BLaER1 (cell line): ENCODE results near the gene AAR2.

Experiments used
- H3K27ac ChIP-seq: shearing (Covaris generic); formaldehyde crosslinking; 2 replicates; pipeline ENCODE4 v1.8.1; 2022
- H3K27me3 ChIP-seq: shearing (Covaris generic); formaldehyde crosslinking; 2 replicates; pipeline ENCODE4 v1.8.1; 2022
- H3K36me3 ChIP-seq: shearing (Covaris generic); formaldehyde crosslinking; 2 replicates; pipeline ENCODE4 v1.8.1; 2022
- H3K4me1 ChIP-seq: shearing (Covaris generic); formaldehyde crosslinking; 2 replicates; pipeline ENCODE4 v1.8.1; 2022
- H3K4me2 ChIP-seq: shearing (Covaris generic); formaldehyde crosslinking; 2 replicates; pipeline ENCODE4 v1.8.1; 2022
- H3K4me3 ChIP-seq: shearing (Covaris generic); formaldehyde crosslinking; 2 replicates; pipeline ENCODE4 v1.8.1; 2022
- H3K9ac ChIP-seq: shearing (Covaris generic); formaldehyde crosslinking; 2 replicates; pipeline ENCODE4 v1.8.1; 2022
- H3K9me3 ChIP-seq: shearing (Covaris generic); formaldehyde crosslinking; 2 replicates; pipeline ENCODE4 v1.8.1; 2022
- H4K20me1 ChIP-seq: shearing (Covaris generic); formaldehyde crosslinking; 2 replicates; pipeline ENCODE4 v1.8.1; 2022
- Cebpa-rat ChIP-seq: shearing (Covaris generic); IDR thresholded peaks from 2 replicates; pipeline ENCODE4 v1.8.1; 2022

Gene AAR2

GRCh38 chr20:36267605-36268381 is 31.5 kb downstream of the AAR2 start:
- no peaks in the 10 kb centered on the region for H3K4me1 ChIP-seq
- TF ChIP-seq Cebpa-rat: no peak
- H3K4me2 ChIP-seq: no peak overlapping the region
- H3K9me3 ChIP-seq: no peaks in the 10 kb centered on the region
- H3K4me3 ChIP-seq: no peak overlapping the region
- H3K27ac ChIP-seq: no peak overlapping the region
- no peak overlapping the region for H3K9ac ChIP-seq
- no peaks in the 10 kb centered on the region for H3K27me3 ChIP-seq
- no peaks in the 10 kb centered on the region for H4K20me1 ChIP-seq
- no peaks in the 10 kb centered on the region for H3K36me3 ChIP-seq

GRCh38 chr20:36268440-36269342 is 32.4 kb downstream of the AAR2 start:
- Histone ChIP-seq H3K9me3 (no peaks in the 10 kb centered on the region), H3K4me3 (no peak overlapping the region), H3K4me1 (no peaks in the 10 kb centered on the region), H3K36me3 (no peaks in the 10 kb centered on the region), H4K20me1 (no peaks in the 10 kb centered on the region), H3K27me3 (no peaks in the 10 kb centered on the region), H3K27ac (no peak overlapping the region), H3K9ac (no peak overlapping the region), H3K4me2 (no peak overlapping the region)
- TF ChIP-seq Cebpa-rat: no peak

- H3K36me3 ChIP-seq: no peaks in the 10 kb centered on the region
Measured at GRCh38 chr20:36269507-36269906, 33.2 kb downstream of the AAR2 start.

GRCh38 chr20:36270744-36271638 is 34.7 kb downstream of the AAR2 start:
- no peak overlapping the region for H3K4me3 ChIP-seq
- no peak overlapping the region for H3K9ac ChIP-seq
- H3K4me2 ChIP-seq: no peak overlapping the region
- no peaks in the 10 kb centered on the region for H3K27me3 ChIP-seq
- no peak for TF ChIP-seq Cebpa-rat
- H3K9me3 ChIP-seq: no peaks in the 10 kb centered on the region
- no peaks in the 10 kb centered on the region for H3K36me3 ChIP-seq
- H4K20me1 ChIP-seq: no peaks in the 10 kb centered on the region
- no peak overlapping the region for H3K27ac ChIP-seq
- H3K4me1 ChIP-seq: no peaks in the 10 kb centered on the region

More at GRCh38 chr20:36269507-36269906, 33.2 kb downstream of the AAR2 start:
- H3K9ac ChIP-seq: no peak overlapping the region
- no peak overlapping the region for H3K4me3 ChIP-seq
- H3K4me1 ChIP-seq: no peaks in the 10 kb centered on the region
- no peak overlapping the region for H3K4me2 ChIP-seq
- H4K20me1 ChIP-seq: no peaks in the 10 kb centered on the region
- H3K27me3 ChIP-seq: no peaks in the 10 kb centered on the region
- no peak overlapping the region for H3K27ac ChIP-seq
- H3K9me3 ChIP-seq: no peaks in the 10 kb centered on the region
- TF ChIP-seq Cebpa-rat: no peak

- H4K20me1 ChIP-seq: no peaks in the 10 kb centered on the region
- H3K4me1 ChIP-seq: no peaks in the 10 kb centered on the region
- H3K27ac ChIP-seq: no peak overlapping the region
- H3K9ac ChIP-seq: no peak overlapping the region
- no peaks in the 10 kb centered on the region for H3K36me3 ChIP-seq
- H3K9me3 ChIP-seq: no peaks in the 10 kb centered on the region
- no peak overlapping the region for H3K4me2 ChIP-seq
- no peaks in the 10 kb centered on the region for H3K27me3 ChIP-seq
- no peak for TF ChIP-seq Cebpa-rat
- no peak overlapping the region for H3K4me3 ChIP-seq
Measured at GRCh38 chr20:36271639-36272546, 35.6 kb downstream of the AAR2 start.

GRCh38 chr20:36272547-36273220 is 36.4 kb downstream of the AAR2 start:
- no peak overlapping the region for H3K9ac ChIP-seq
- TF ChIP-seq Cebpa-rat: no peak

GRCh38 chr20:36273414-36274180 is 37.3 kb downstream of the AAR2 start:
- no peak overlapping the region for H3K27ac ChIP-seq
- no peak overlapping the region for H3K9ac ChIP-seq
- H4K20me1 ChIP-seq: no peaks in the 10 kb centered on the region
- no peaks in the 10 kb centered on the region for H3K27me3 ChIP-seq
- TF ChIP-seq Cebpa-rat: no peak
- H3K9me3 ChIP-seq: no peaks in the 10 kb centered on the region
- H3K36me3 ChIP-seq: no peaks in the 10 kb centered on the region
- no peak overlapping the region for H3K4me3 ChIP-seq
- H3K4me1 ChIP-seq: no peaks in the 10 kb centered on the region
- H3K4me2 ChIP-seq: no peak overlapping the region

More at GRCh38 chr20:36272547-36273220, 36.4 kb downstream of the AAR2 start:
- H4K20me1 ChIP-seq: no peaks in the 10 kb centered on the region
- H3K27me3 ChIP-seq: no peaks in the 10 kb centered on the region
- H3K4me2 ChIP-seq: no peak overlapping the region
- H3K36me3 ChIP-seq: no peaks in the 10 kb centered on the region
- H3K4me3 ChIP-seq: no peak overlapping the region
- no peaks in the 10 kb centered on the region for H3K9me3 ChIP-seq
- H3K27ac ChIP-seq: no peak overlapping the region
- H3K4me1 ChIP-seq: no peaks in the 10 kb centered on the region
